HepG2 (cell line): ENCODE data around the gene RYR2. TPM values are rescaled to one million over a fixed set of nuclear protein-coding genes. Genes with fewer than 3 reads are reported as not detected.

ENCODE experiments used
- ATAC-seq: fragments of 200-7000 bp; cut with Tn5 transposase; 3 replicates; pipeline ENCODE4 v1.9.1; 2020; ENCODE audit warnings: mild to moderate bottlenecking, moderate library complexity
- BruUV-seq: library from RNA; stranded (reverse); fragments of 400-500 nt; replicated peaks from 2 replicates; lab custom pipeline; 2021; lab: Mats Ljungman, UMichigan
- CTCF ChIA-PET: fragments of 300-600 bp; formaldehyde crosslinking; extraction: SDS; loops from one replicate; lab custom pipeline; 2021; ENCODE audit warnings: low total read pairs, inconsistent platforms, low intra/inter-chr PET ratio; lab: Yijun Ruan, JAX
- POLR2A ChIA-PET: fragments of 350-600 bp; sonication (Branson Sonifier 250); formaldehyde crosslinking; loops from one replicate; lab custom pipeline; 2020; ENCODE audit warnings: antibody characterized with exemption, inconsistent platforms; lab: Yijun Ruan, JAX
- DNase-seq: peaks from one replicate; pipeline ENCODE4 v3.0.0-alpha.2; 2015; ENCODE audit warnings: low spot score
- FAIRE-seq: peaks from 3 replicates; lab custom pipeline; 2011; peaks lifted over from hg19 to GRCh38; lab: Jason Lieb, UNC
- H2AFZ ChIP-seq: one replicate; pipeline ENCODE4 v1.6.1; 2011; ENCODE audit warnings: low read length, inconsistent platforms
- H3K27ac ChIP-seq: fragments of 300-600 bp; 3 replicates; pipeline ENCODE4 v1.8.0; 2011; ENCODE audit warnings: mixed run types, mild to moderate bottlenecking, mixed read lengths, low read length, inconsistent platforms; ENCODE audit not compliant: insufficient read depth; ENCODE audit errors: extremely low read length
- H3K27me3 ChIP-seq, 2 experiments: fragments of 200-600 bp in 1 of 2; 2 replicates in 1 of 2; 3 replicates in 1 of 2; pipeline versions ENCODE4 v1.6.0 to v1.8.0; 2011; ENCODE audit warnings: low read length in 2 of 2, mild to moderate bottlenecking in 2 of 2, moderate library complexity in 2 of 2, inconsistent platforms in 1 of 2; ENCODE audit not compliant: insufficient read depth in 2 of 2, control insufficient read depth in 1 of 2
- H3K36me3 ChIP-seq, 2 experiments: fragments of 200-600 bp in 1 of 2; replicated peaks in 1 of 2; 2 replicates in 1 of 2; 3 replicates in 1 of 2; pipeline versions ENCODE4 v1.5.1 to v1.8.0; 2011; ENCODE audit warnings: low read length in 2 of 2, inconsistent platforms in 1 of 2; ENCODE audit not compliant: insufficient read depth in 2 of 2, control insufficient read depth in 1 of 2
- H3K4me1 ChIP-seq: 2 replicates; pipeline ENCODE4 v1.5.1; 2012; ENCODE audit warnings: low read length, inconsistent platforms; ENCODE audit not compliant: insufficient read depth
- H3K4me2 ChIP-seq: 2 replicates; pipeline ENCODE4 v1.6.0; 2011; ENCODE audit warnings: low read depth, low read length, inconsistent platforms
- H3K4me3 ChIP-seq, 3 experiments: fragments of 200-600 bp in 1 of 3; sonication (generic), shearing (Covaris generic) in 1 of 3; replicated peaks in 1 of 3; 2 replicates each; pipeline ENCODE4 v1.5.1; 2011 to 2016; ENCODE audit warnings: low read length in 3 of 3, inconsistent platforms in 2 of 3, low read depth in 2 of 3, mild to moderate bottlenecking in 2 of 3, control low read depth in 1 of 3, mixed read lengths in 1 of 3; ENCODE audit not compliant: insufficient read depth in 1 of 3
- H3K79me2 ChIP-seq: one replicate; pipeline ENCODE4 v1.6.1; 2011; ENCODE audit warnings: low read length, inconsistent platforms; ENCODE audit not compliant: insufficient read depth
- H3K9ac ChIP-seq: 2 replicates; pipeline ENCODE4 v1.6.0; 2011; ENCODE audit warnings: mild to moderate bottlenecking, low read depth, low read length, inconsistent platforms; ENCODE audit not compliant: insufficient read depth
- H3K9me3 ChIP-seq: 2 replicates; pipeline ENCODE4 v1.5.1; 2012; ENCODE audit warnings: mild to moderate bottlenecking, low read length
- H4K20me1 ChIP-seq: 2 replicates; pipeline ENCODE4 v1.6.0; 2011; ENCODE audit warnings: inconsistent platforms, mild to moderate bottlenecking, low read length, moderate library complexity; ENCODE audit not compliant: insufficient read depth
- AHDC1 ChIP-seq: sonication (generic); formaldehyde crosslinking; IDR thresholded peaks from 2 replicates; pipeline ENCODE4 v1.5.1; 2020; ENCODE audit warnings: mild to moderate bottlenecking, missing genetic modification reagents, borderline replicate concordance
- ATF7 ChIP-seq, 2 experiments: fragments of 450-650 bp in 1 of 2; sonication (generic) in 1 of 2; formaldehyde crosslinking in 1 of 2; IDR thresholded peaks; 2 replicates each; pipeline versions ENCODE4 v1.4.0 to v1.6.1; 2016 to 2020; ENCODE audit warnings: antibody characterized with exemption in 1 of 2, mild to moderate bottlenecking in 1 of 2, missing genetic modification reagents in 1 of 2
- FOXP1 ChIP-seq, 2 experiments: fragments of 450-650 bp in 1 of 2; IDR thresholded peaks; 2 replicates each; pipeline ENCODE4 v1.6.1; 2017 to 2018; ENCODE audit warnings: antibody characterized with exemption in 1 of 2
- HCFC1 ChIP-seq: fragments of 150-350 bp; IDR thresholded peaks from 2 replicates; pipeline ENCODE4 v1.6.1; 2014; ENCODE audit warnings: low read depth, low read length
- HDAC6 ChIP-seq: fragments of 200-600 bp; sonication (generic); IDR thresholded peaks from 2 replicates; pipeline ENCODE4 v1.7.0; 2017; ENCODE audit warnings: mild to moderate bottlenecking, antibody characterized with exemption, low read length, low read depth
- PRMT3 ChIP-seq: sonication (generic); formaldehyde crosslinking; IDR thresholded peaks from 2 replicates; pipeline ENCODE4 v1.8.1; 2022; ENCODE audit warnings: low read depth, mild to moderate bottlenecking, moderate library complexity, missing genetic modification reagents, borderline replicate concordance
- ZNF362 ChIP-seq: sonication (generic); formaldehyde crosslinking; IDR thresholded peaks from 2 replicates; pipeline ENCODE4 v1.4.0; 2020; ENCODE audit warnings: missing genetic modification reagents, mild to moderate bottlenecking, borderline replicate concordance
- ZNF672 ChIP-seq: sonication (generic); formaldehyde crosslinking; IDR thresholded peaks from 2 replicates; pipeline ENCODE4 v1.8.1; 2022; ENCODE audit warnings: missing genetic modification reagents
- ZNF749 ChIP-seq: sonication (generic); formaldehyde crosslinking; IDR thresholded peaks from 2 replicates; pipeline ENCODE4 v1.8.0; 2022; ENCODE audit warnings: mild to moderate bottlenecking, missing genetic modification reagents, moderate library complexity, borderline replicate concordance
- WGBS: methylation state at CpG from one replicate; pipeline ENCODE4 v1.1.6; 2017; ENCODE audit warnings: low lambda C conversion rate; 5-methylcytosine and 5-hydroxymethylcytosine counted together
- in situ Hi-C: cut with HindIII; loops from 2 replicates; pipeline ENCODE4 v1.10.0; 2017; ENCODE audit warnings: low pct_unique_long_range_greater_than_20kb; ENCODE audit not compliant: extremely low pct_ligation_motif_present
- intact Hi-C: fragments of 100-400 bp; cut with micrococcal nuclease; formaldehyde crosslinking; loops from one replicate; pipeline ENCODE4 v1.10.0; 2022; ENCODE audit not compliant: unreplicated experiment
- polyA plus RNA-seq, 8 experiments: library from polyadenylated mRNA; depleted of rRNA in 3 of 8; stranded (reverse) in 7 of 8; unstranded in 1 of 8; fragments of >200 nt; fragmentation: Illumina TruSeq in 4 of 8; extraction: Trizol in 4 of 8; gene quantifications; 2 replicates each; pipeline versions ENCODE4 v1.2.1 to v1.2.3, GENCODE V29; 2011 to 2016; ENCODE audit warnings: low read depth in 4 of 8, missing spikeins in 1 of 8, mixed read lengths in 1 of 8; ENCODE audit not compliant: insufficient read depth in 1 of 8
- total RNA-seq, 5 experiments: library from RNA; depleted of rRNA; stranded (reverse); fragments of >200 nt; fragmentation: Illumina TruSeq; extraction: Trizol; gene quantifications; 2 replicates each; pipeline ENCODE4 v1.2.3, GENCODE V29; 2016; ENCODE audit warnings: low read depth in 1 of 5

RYR2 gene
- total and polyA plus RNA-seq, 2 of the 13 experiments (the other 11 are each of a cell fraction or from before 2014, with no cell fraction given): not detected

- H2AFZ ChIP-seq: no peak overlapping the region
- ChIA-PET CTCF (no interaction called here), POLR2A (no interaction called here)
- in situ Hi-C loops: no loop called here
- no peak overlapping the region for H3K9ac ChIP-seq
- ATAC-seq (no peak), DNase-seq (no peak), FAIRE-seq (no peak)
- TF ChIP-seq ZNF672 (CRISPR knock-in tag) (no peak), HDAC6 (no peak), ATF7 (IDR thresholded peaks at IDR 0.05) (0 out of 2 replicates have a peak, but pooled peaks have one; percentile 31), ATF7 (CRISPR knock-in tag; IDR thresholded peaks at IDR 0.05) (no peak)
- no peaks in the 10 kb centered on the region for H4K20me1 ChIP-seq
- intact Hi-C loops: no loop called here
- H3K36me3 ChIP-seq: no peaks in the 10 kb centered on the region
- WGBS: 41% methylated on average over 6 of the region's 11 CpGs
- H3K4me1 ChIP-seq: no peaks in the 10 kb centered on the region
- H3K27ac ChIP-seq: no peak overlapping the region
- no TSS peak for BruUV-seq
- H3K27me3 ChIP-seq: peaks cover 0 to 4% of the 10 kb centered on the region in 2 experiments; a peak in 1 of 5 replicates
- H3K4me2 ChIP-seq: no peak overlapping the region
- no peak overlapping the region for H3K4me3 ChIP-seq
- H3K9me3 ChIP-seq: no peaks in the 10 kb centered on the region
- no peaks in the 10 kb centered on the region for H3K79me2 ChIP-seq
These were observed 32.6 kb downstream of the RYR2 start for GRCh38 chr1:237074371-237075117.

GRCh38 chr1:237084341-237085077, 42.5 kb downstream of the RYR2 start:
- Histone ChIP-seq H3K9ac (no peak overlapping the region), H3K36me3 (no peaks in the 10 kb centered on the region), H3K4me1 (no peaks in the 10 kb centered on the region), H3K27me3 (peaks cover 0 to 18% of the 10 kb centered on the region in 2 experiments; a peak in 3 of 5 replicates), H3K4me3 (no peak overlapping the region), H2AFZ (no peak overlapping the region), H3K4me2 (no peak overlapping the region), H3K79me2 (no peaks in the 10 kb centered on the region), H4K20me1 (no peaks in the 10 kb centered on the region), H3K9me3 (no peaks in the 10 kb centered on the region), H3K27ac (no peak overlapping the region)
- ChIA-PET POLR2A (no interaction called here), CTCF (no interaction called here)
- intact Hi-C loops (no loop called here), in situ Hi-C loops (no loop called here)
- BruUV-seq: no TSS peak
- DNase-seq (no peak), FAIRE-seq (no peak), ATAC-seq (no peak)
- 9% methylated on average over 11 of the region's 11 CpGs for WGBS
- TF ChIP-seq PRMT3 (CRISPR knock-in tag) (no peak), HCFC1 (no peak), FOXP1 (IDR thresholded peaks at IDR 0.05) (no peak), FOXP1 (CRISPR knock-in tag; IDR thresholded peaks at IDR 0.05) (no peak), ZNF749 (no peak), ZNF362 (CRISPR knock-in tag) (no peak), AHDC1 (CRISPR knock-in tag) (no peak)
